CD4-positive, alpha-beta T cell treated with Interleukin-17A for 4 hours (primary cell): Measurements from ENCODE around the gene FBXW8.

Experiments used
- DNase-seq: peaks from one replicate; pipeline ENCODE4 v3.0.0-alpha.2; 2020; ENCODE audit warnings: mixed read lengths

The FBXW8 gene

GRCh38 chr12:117063162-117063911 lies 152.6 kb downstream of the FBXW8 start:
- peak; percentile 52 for DNase-seq

GRCh38 chr12:117064049-117064448 lies 153.3 kb downstream of the FBXW8 start:
- no peak for DNase-seq

GRCh38 chr12:117064596-117064995 lies 153.8 kb downstream of the FBXW8 start:
- no peak for DNase-seq

DNA sequence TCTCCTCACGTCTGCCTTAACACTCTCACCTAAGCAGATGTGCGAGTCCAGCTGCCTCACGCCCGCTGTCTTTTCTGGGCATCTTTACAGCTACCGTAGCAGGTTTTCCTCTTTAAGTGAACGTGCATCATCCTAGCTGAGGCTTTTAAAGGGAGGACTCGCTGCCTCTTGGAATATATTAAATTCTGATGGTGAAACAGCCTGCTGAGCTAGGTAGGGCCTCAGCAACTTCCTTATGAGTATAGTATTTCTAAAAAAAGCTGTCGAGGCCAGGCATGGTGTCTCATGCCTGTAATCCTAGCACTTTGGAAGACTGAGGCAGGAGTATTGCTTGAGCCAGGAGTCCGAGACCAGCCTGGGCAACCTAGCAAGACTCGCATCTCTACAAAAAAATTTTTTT lies 156.3 kb downstream of the FBXW8 start:
- no peak for DNase-seq

DNA sequence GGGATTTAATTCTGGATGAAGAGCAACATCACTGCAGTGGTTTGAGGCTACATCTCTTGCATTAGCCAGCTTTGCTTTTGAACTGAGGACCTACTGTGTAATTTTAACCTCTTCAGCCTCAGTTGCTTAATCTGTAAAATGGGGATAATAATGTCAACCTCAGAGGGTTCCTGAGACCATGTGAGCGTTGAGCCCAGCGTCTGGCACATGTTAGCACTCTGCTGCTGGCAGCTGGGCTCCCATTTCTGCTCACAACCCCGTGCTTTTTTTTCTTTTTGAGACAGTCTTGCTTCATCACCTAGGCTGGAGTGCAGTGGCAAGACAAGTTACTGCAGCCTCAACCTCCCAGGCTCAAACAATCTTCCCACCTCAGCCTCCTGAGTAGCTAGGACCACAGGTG lies 156.9 kb downstream of the FBXW8 start:
- no peak for DNase-seq

- DNase-seq = no peak
Measured at GRCh38 chr12:117068492-117068891, 157.7 kb downstream of the FBXW8 start.

DNA sequence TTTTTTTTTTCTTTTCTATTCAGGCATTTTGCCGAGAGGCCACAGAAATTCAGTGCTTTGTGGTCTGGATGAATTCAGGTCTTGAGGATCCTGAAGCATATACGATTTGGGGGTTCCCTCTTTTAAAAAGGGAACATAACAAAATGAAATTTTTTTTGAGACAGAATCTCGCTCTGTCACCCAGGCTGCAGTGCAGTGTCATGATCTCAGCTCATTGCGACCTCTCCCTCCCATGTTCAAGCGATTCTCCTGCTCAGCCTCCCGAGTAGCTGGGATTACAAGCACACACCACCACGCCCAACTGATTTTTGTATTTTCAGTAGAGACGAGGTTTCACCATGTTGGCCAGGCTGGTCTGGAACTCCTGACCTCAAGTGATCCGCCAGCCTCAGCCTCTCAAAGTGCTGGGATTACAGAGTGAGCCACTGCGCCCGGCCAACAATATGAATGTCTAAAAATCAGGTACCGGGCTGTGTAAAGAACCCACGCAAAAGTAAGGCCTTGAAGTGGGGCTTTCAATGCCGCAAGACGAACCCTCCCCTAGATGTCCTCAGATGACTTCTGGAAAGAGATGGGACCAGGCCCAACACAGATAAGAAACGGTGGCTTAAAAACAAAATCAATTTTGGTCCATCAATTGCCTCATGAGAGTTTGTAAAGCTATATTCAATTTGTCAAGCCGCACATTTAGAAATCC lies 158.5 kb downstream of the FBXW8 start:
- DNase-seq = no peak

GRCh38 chr12:117069926-117070900 lies 159.5 kb downstream of the FBXW8 start:
- DNase-seq = no peak

GRCh38 chr12:117071009-117071408 lies 160.3 kb downstream of the FBXW8 start:
- no peak for DNase-seq

- no peak for DNase-seq
Measured at GRCh38 chr12:117072106-117072505, 161.4 kb downstream of the FBXW8 start.

DNA sequence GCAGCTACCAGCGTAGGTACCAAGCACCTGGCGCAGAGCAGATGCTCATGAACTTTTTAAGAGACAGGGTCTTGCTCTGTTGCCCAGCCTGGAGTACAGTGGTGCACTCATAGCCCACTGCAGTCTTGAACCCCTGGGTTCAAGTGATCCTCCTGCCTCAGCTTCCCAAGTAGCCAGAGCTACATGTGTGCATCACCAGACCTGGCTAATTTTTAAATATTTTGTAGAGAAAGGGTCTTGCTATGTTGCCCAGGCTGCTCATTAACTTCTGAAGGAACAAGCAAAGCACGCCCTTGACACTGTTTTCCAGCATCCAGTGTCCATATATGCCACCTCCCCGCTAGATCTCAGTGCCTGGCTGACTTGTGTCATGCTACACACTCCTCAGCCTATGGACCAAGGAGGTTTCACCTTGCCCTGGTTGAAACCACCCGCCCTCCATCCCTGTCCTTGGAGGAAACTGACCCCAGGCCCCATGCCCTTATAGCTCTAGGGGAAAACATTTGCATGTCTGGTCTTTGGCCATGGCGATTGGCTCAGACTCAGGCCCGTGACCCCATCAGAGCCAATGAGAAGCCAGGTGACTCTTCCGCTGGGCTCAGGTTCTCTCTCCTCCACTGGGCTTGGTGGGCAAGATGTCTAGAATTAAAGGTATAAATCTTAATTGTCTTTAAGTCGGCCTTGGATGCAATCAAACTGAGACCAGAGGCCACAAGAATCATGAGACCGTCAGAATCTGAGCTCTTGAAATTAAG lies 162.2 kb downstream of the FBXW8 start:
- no peak for DNase-seq

DNA sequence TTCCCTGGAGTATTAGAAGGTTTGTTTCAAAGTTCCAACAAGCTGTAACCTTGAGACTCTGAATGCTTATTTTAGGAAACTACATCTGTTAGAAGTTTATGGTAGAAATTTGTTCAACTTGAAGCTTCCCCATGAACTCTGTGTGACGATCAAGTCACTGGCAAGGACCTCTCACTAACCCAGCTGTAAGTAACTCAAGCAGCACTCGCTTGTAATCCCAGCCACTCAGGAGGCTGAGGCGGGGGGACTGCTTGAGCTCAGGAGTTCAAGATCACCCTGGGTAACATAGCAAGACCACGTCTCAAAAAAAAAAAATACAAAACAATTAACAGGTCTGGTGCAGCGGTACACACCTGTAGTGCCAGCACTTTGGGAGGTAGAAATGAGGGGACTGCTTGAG lies 162.9 kb downstream of the FBXW8 start:
- no peak for DNase-seq

DNA sequence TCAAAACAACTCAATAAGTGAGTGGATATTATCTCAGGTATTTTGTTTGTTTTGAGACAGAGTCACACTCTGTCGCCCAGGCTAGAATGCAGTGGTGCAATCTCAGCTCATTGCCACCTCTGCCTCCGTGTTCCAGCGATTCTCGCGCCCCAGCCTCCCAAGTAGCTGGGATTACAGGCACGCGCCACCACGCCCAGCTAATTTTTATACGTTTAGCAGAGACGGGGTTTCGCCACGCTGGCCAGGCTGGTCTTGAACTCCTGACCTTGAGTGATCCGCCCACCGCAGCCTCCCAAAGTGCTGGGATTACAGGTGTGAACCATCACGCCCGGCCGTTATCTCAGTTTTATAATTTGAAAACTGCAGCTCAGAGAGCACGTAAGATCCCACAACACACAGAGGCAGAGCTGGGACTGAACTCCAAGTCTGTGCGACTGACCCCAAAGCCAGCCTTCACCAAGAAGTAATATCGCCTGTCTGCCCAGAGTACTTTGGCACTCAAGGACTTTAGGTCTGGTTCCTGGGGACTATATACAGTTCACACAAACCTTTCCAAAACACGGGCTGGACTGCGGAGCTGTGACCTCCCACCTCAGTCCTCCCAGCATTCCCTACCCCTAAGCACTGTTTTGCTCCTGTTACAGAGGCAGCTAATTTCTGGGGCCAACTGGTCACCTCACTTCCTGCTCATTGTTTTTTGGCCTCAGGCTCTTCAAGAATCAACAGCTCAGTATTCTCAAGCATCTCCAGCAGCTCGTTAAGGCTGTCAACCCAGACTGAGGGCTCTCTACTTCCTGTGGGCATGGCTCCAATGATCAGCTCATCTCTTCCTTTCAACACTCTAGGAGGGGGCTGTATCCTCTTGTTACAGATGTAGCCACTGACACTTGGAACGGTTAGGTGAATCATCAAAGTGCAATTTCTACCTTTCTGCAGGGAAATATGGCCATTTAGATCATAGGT lies 165.9 kb downstream of the FBXW8 start:
- no peak for DNase-seq

GRCh38 chr12:117079487-117079886 lies 168.7 kb downstream of the FBXW8 start:
- no peak for DNase-seq

- DNase-seq = no peak
Measured at GRCh38 chr12:117080661-117081144, 170.0 kb downstream of the FBXW8 start.
